Measurements from ENCODE around the gene CTDNEP1. TPM values are rescaled to one million over a fixed set of nuclear protein-coding genes. Genes with fewer than 3 reads are reported as not detected.
A peak's percentile ranks its signal among the peaks of the same experiment; 100 is the strongest.

CTDNEP1 gene
- total RNA-seq, 1 experiment from 2014 or later, result 132 TPM

GRCh38 chr17:7243453-7243729 lies 8.1 kb downstream of the CTDNEP1 start:
- no TSS peak for BruUV-seq (replicated peaks)
- intact Hi-C loops (cut with micrococcal nuclease; ENCODE audit: unreplicated experiment), result no loop called here

GRCh38 chr17:7242717-7243452 lies 8.6 kb downstream of the CTDNEP1 start:
- intact Hi-C loops (cut with micrococcal nuclease; ENCODE audit: unreplicated experiment) (no loop called here), in situ Hi-C loops (cut with HindIII; ENCODE audit: low pct_unique_long_range_greater_than_20kb, low sequenced_read_pairs) (no loop called here)
- Histone ChIP-seq H3K9me3 (ENCODE audit: control insufficient read depth, insufficient read depth, low read depth, low read length) (no peaks in the 10 kb centered on the region), H3K27me3 (ENCODE audit: control insufficient read depth, insufficient read depth, low read length) (no peaks in the 10 kb centered on the region), H3K4me3 (ENCODE audit: low read depth in 2 of 2, low read length in 2 of 2) (peak overlapping the region; percentile 87 to 92), H3K27ac (ENCODE audit: low read length) (peak overlapping the region; percentile 99), H3K4me1 (ENCODE audit: control insufficient read depth, insufficient read depth, low read length) (peaks cover 14% of the 10 kb centered on the region), H3K36me3 (ENCODE audit: control insufficient read depth, insufficient read depth, low read length) (peaks cover 7% of the 10 kb centered on the region)
- BruUV-seq (replicated peaks), result no TSS peak
- ATAC-seq (peak; percentile 57), DNase-seq (ENCODE audit: low read depth, low spot score) (peak; percentile 91)
- POLR2A ChIA-PET, result no interaction called here
- CTCF ChIA-PET, result interaction anchor here (0.7 kb wide), 1 partner anchor 207 kb away, joined by 3 read pairs; no protein-coding TSS in a partner anchor
- no peak; the same call in 1 of the 2 replicates for TF ChIP-seq CTCF (IDR thresholded peaks at IDR 0.05)
- peak; percentile 92 for TF ChIP-seq POLR2AphosphoS5 (IDR thresholded peaks at IDR 0.05; ENCODE audit: low read depth, low read length)
- peak; percentile 49; the same call in 1 of the 2 replicates for TF ChIP-seq TCF7L2 (IDR thresholded peaks at IDR 0.05; ENCODE audit: low read depth, low read length)
- TF ChIP-seq SIN3A (IDR thresholded peaks at IDR 0.05; ENCODE audit: borderline replicate concordance, insufficient read depth, low read depth, low read length), result peak; percentile 98; the same call in 1 of the 2 replicates

More at GRCh38 chr17:7243453-7243729, 8.1 kb downstream of the CTDNEP1 start:
- no peaks in the 10 kb centered on the region for H3K9me3 ChIP-seq (ENCODE audit: control insufficient read depth, insufficient read depth, low read depth, low read length)
- H3K27me3 ChIP-seq (ENCODE audit: control insufficient read depth, insufficient read depth, low read length), result no peaks in the 10 kb centered on the region
- peak overlapping the region; percentile 99 for H3K27ac ChIP-seq (ENCODE audit: low read length)
- ChIA-PET POLR2A (interaction anchor here (0.7 kb wide), 1 partner anchor 231 kb away, joined by 3 read pairs; the partner anchor contains the start of gene RNASEK), CTCF (no interaction called here)
- peaks cover 7% of the 10 kb centered on the region for H3K36me3 ChIP-seq (ENCODE audit: control insufficient read depth, insufficient read depth, low read length)
- H3K4me1 ChIP-seq (ENCODE audit: control insufficient read depth, insufficient read depth, low read length), result peaks cover 14% of the 10 kb centered on the region
- in situ Hi-C loops (cut with HindIII; ENCODE audit: low pct_unique_long_range_greater_than_20kb, low sequenced_read_pairs), result no loop called here
- TF ChIP-seq SIN3A (IDR thresholded peaks at IDR 0.05; ENCODE audit: borderline replicate concordance, insufficient read depth, low read depth, low read length) (no peak), POLR2AphosphoS5 (IDR thresholded peaks at IDR 0.05; ENCODE audit: low read depth, low read length) (no peak), TCF7L2 (IDR thresholded peaks at IDR 0.05; ENCODE audit: low read depth, low read length) (no peak)
- ATAC-seq (no peak), DNase-seq (ENCODE audit: low read depth, low spot score) (no peak)
- peak overlapping the region; percentile 87 to 92 for H3K4me3 ChIP-seq (ENCODE audit: low read depth in 2 of 2, low read length in 2 of 2)

GRCh38 chr17:7241783-7242716 lies 9.5 kb downstream of the CTDNEP1 start, which contains the start of gene GABARAP:
GABARAP (minus strand) TSS chr17:7242449; CDS start chr17:7242330, 119 bp downstream.
- DNase-seq (ENCODE audit: low read depth, low spot score) (peak; percentile 74), ATAC-seq (peak; percentile 13)
- Histone ChIP-seq H3K4me1 (ENCODE audit: control insufficient read depth, insufficient read depth, low read length) (peaks cover 18% of the 10 kb centered on the region), H3K27ac (ENCODE audit: low read length) (peak within 1 kb of the TSS; percentile 99), H3K9me3 (ENCODE audit: control insufficient read depth, insufficient read depth, low read depth, low read length) (no peaks in the 10 kb centered on the region), H3K27me3 (ENCODE audit: control insufficient read depth, insufficient read depth, low read length) (no peaks in the 10 kb centered on the region), H3K4me3 (ENCODE audit: low read depth in 2 of 2, low read length in 2 of 2) (peak within 1 kb of the TSS; percentile 87 to 92), H3K36me3 (ENCODE audit: control insufficient read depth, insufficient read depth, low read length) (peaks cover 11% of the 10 kb centered on the region)
- intact Hi-C loops (cut with micrococcal nuclease; ENCODE audit: unreplicated experiment) (no loop called here), in situ Hi-C loops (cut with HindIII; ENCODE audit: low pct_unique_long_range_greater_than_20kb, low sequenced_read_pairs) (no loop called here)
- BruUV-seq (replicated peaks), result no TSS peak
- CTCF ChIA-PET, result interaction anchor here (0.7 kb wide), 1 partner anchor 206 kb away, joined by 3 read pairs; no protein-coding TSS in a partner anchor
- TF ChIP-seq POLR2AphosphoS5 (IDR thresholded peaks at IDR 0.05; ENCODE audit: low read depth, low read length) (no peak; the same call in 1 of the 2 replicates), SIN3A (IDR thresholded peaks at IDR 0.05; ENCODE audit: borderline replicate concordance, insufficient read depth, low read depth, low read length) (no peak), REST (IDR thresholded peaks at IDR 0.05; ENCODE audit: insufficient read depth in 1 of 2, low read depth in 2 of 2, low read length in 1 of 2) (no peak), CTCF (IDR thresholded peaks at IDR 0.05) (no peak), TCF7L2 (IDR thresholded peaks at IDR 0.05; ENCODE audit: low read depth, low read length) (no peak)
- POLR2A ChIA-PET, result no interaction called here
